Stomach (tissue), 9 donors: ENCODE measurements around the gene CEP164. TPM values are rescaled to one million over a fixed set of nuclear protein-coding genes. Genes with fewer than 3 reads are reported as not detected.

ENCODE experiments used
- DNase-seq, 2 donors: peaks; one replicate each; pipeline versions ENCODE4 v3.0.0 to v3.0.0-alpha.2; 2013 to 2019
- H3K27ac ChIP-seq, 5 donors: fragments of 200-600 bp in 4 of 5; sonication (generic) in 4 of 5; one replicate each; pipeline ENCODE4 v1.5.1; 2013 to 2019; ENCODE audit warnings: mild to moderate bottlenecking in 1 of 5, moderate library complexity in 1 of 5
- H3K27me3 ChIP-seq, 3 donors: fragments of 200-600 bp; sonication (generic); one replicate each; pipeline ENCODE4 v1.5.1; 2017 to 2019; ENCODE audit warnings: mixed run types in 1 of 3
- H3K36me3 ChIP-seq, 4 donors: fragments of 200-600 bp; sonication (generic); 1 replicate in 3 of 4; 2 replicates in 1 of 4; pipeline ENCODE4 v1.5.1; 2016 to 2019
- H3K4me1 ChIP-seq, 4 donors: fragments of 200-600 bp; sonication (generic); one replicate each; pipeline ENCODE4 v1.5.1; 2016 to 2019
- H3K4me3 ChIP-seq, 4 donors: fragments of 200-600 bp; sonication (generic) in 3 of 4; one replicate each; pipeline ENCODE4 v1.5.1; 2016 to 2019; ENCODE audit warnings: mild to moderate bottlenecking in 1 of 4
- H3K9me3 ChIP-seq, 4 donors: fragments of 200-600 bp; sonication (generic); one replicate each; pipeline ENCODE4 v1.5.1; 2016 to 2019
- CTCF ChIP-seq, 7 experiments: fragments of 450-650 bp in 4 of 7; fragments of 200-600 bp in 3 of 7; sonication (generic) in 3 of 7; IDR thresholded peaks; one replicate each; pipeline ENCODE4 v1.5.1; 2016 to 2019; ENCODE audit warnings: antibody characterized with exemption in 7 of 7, control low read depth in 2 of 7, mild to moderate bottlenecking in 1 of 7
- EP300 ChIP-seq: sonication (generic); formaldehyde crosslinking; IDR thresholded peaks from one replicate; pipeline ENCODE4 v1.6.1; 2017; ENCODE audit warnings: antibody characterized with exemption
- POLR2A ChIP-seq, 4 donors: fragments of 450-650 bp; IDR thresholded peaks; one replicate each; pipeline ENCODE4 v1.6.1; 2016; ENCODE audit warnings: antibody characterized with exemption in 4 of 4, control low read depth in 2 of 4, mild to moderate bottlenecking in 1 of 4, moderate library complexity in 1 of 4
- POLR2AphosphoS5 ChIP-seq, 3 donors: sonication (generic); formaldehyde crosslinking; IDR thresholded peaks; one replicate each; pipeline ENCODE4 v1.6.1; 2016; ENCODE audit warnings: antibody characterized with exemption in 3 of 3
- WGBS, 5 donors: extraction: QIAGEN DNeasy Blood & Tissue Kit in 3 of 5; methylation state at CpG; one replicate each; pipeline versions ENCODE4 v1.1.5 to v1.1.7; 2013 to 2018; 5-methylcytosine and 5-hydroxymethylcytosine counted together
- intact Hi-C: fragments of 100-400 bp; cut with DNase I; formaldehyde crosslinking; loops from one replicate; pipeline ENCODE4 v1.15.1; 2023; ENCODE audit warnings: low total_unique reads
- polyA plus RNA-seq, 3 donors: library from polyadenylated mRNA; stranded (reverse); fragments of 200-250 nt; gene quantifications; one replicate each; pipeline ENCODE4 v1.2.3, GENCODE V29; 2013
- total RNA-seq, 5 donors: library from RNA; depleted of rRNA; stranded (reverse); fragments of >200 nt; gene quantifications; one replicate each; pipeline versions ENCODE4 v1.1.0 to v1.2.3, GENCODE V29; 2014 to 2016
- donor health status: healthy with polysubstance abuse.
- donor health status: Bipolar disorder and iron deficiency.
- donor health status: healthy.

The CEP164 gene
- total and polyA plus RNA-seq, 8 donors, result 9.5 to 40.9 (median 16.9) TPM

DNA sequence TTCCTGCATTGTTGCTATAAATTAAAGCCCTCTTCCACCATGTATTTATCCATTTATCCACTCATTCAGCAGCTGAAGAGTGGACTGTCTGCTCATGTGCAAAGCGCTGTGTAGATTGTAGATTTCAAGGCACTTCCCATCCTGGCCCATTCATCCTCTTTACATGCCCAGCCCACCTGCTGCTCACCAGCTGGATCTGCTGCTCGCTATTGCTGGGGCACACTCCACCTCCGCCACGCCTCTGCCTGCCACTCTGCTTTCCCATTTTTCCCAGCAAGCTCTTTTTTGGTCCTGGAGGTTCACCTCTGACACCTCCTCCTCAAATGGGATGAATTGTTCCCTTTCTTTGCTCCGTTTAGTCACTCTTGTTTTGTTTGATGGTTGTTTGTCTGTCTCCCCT lies 48.3 kb downstream of the CEP164 start:
- DNase-seq, result no peak
- no peak for TF ChIP-seq POLR2AphosphoS5 (IDR thresholded peaks at IDR 0.05)
- TF ChIP-seq CTCF (IDR thresholded peaks at IDR 0.05), result no peak
- no peak for TF ChIP-seq EP300
- no peak for TF ChIP-seq POLR2A (IDR thresholded peaks at IDR 0.05)
- intact Hi-C loops, result no loop called here
- Histone ChIP-seq H3K36me3 (peaks cover 28 to 96% (median 94%) of the 10 kb centered on the region in 4 donors), H3K27ac (no peak overlapping the region), H3K4me1 (no peaks in the 10 kb centered on the region), H3K27me3 (no peaks in the 10 kb centered on the region), H3K9me3 (no peaks in the 10 kb centered on the region), H3K4me3 (no peak overlapping the region)
- 88 to 93% (median 89%) methylated on average over 5 of the region's 5 CpGs for WGBS, 5 donors

DNA sequence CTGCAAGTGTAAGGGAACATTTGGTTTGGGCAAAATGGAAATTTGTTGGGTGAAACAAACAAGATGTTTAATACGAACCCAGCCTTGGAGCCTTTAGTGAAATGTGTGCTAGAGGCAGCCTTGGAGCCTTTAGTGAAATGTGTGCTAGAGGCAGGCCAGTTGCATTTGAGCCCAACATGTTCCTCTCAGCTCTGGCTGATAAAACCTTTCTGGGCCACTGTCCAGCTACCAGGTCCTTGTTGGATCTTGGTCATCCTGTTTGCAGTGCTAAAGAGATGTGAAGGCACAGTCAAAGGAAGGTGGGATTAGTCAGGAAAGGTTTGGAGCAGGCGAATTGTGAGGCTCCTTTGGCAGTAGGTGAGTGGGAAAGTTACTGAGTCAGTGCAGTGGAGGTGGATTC lies 48.9 kb downstream of the CEP164 start:
- WGBS, 5 donors, result 88 to 95% (median 91%) methylated on average over 2 of the region's 2 CpGs
- Histone ChIP-seq H3K27me3 (no peaks in the 10 kb centered on the region), H3K4me1 (no peaks in the 10 kb centered on the region), H3K27ac (no peak overlapping the region), H3K36me3 (peaks cover 28 to 96% (median 94%) of the 10 kb centered on the region in 4 donors), H3K4me3 (no peak overlapping the region), H3K9me3 (no peaks in the 10 kb centered on the region)
- TF ChIP-seq POLR2A (IDR thresholded peaks at IDR 0.05), result no peak
- no peak for TF ChIP-seq POLR2AphosphoS5 (IDR thresholded peaks at IDR 0.05)
- no peak for TF ChIP-seq EP300
- no peak for TF ChIP-seq CTCF (IDR thresholded peaks at IDR 0.05)
- no peak for DNase-seq
- intact Hi-C loops, result no loop called here

DNA sequence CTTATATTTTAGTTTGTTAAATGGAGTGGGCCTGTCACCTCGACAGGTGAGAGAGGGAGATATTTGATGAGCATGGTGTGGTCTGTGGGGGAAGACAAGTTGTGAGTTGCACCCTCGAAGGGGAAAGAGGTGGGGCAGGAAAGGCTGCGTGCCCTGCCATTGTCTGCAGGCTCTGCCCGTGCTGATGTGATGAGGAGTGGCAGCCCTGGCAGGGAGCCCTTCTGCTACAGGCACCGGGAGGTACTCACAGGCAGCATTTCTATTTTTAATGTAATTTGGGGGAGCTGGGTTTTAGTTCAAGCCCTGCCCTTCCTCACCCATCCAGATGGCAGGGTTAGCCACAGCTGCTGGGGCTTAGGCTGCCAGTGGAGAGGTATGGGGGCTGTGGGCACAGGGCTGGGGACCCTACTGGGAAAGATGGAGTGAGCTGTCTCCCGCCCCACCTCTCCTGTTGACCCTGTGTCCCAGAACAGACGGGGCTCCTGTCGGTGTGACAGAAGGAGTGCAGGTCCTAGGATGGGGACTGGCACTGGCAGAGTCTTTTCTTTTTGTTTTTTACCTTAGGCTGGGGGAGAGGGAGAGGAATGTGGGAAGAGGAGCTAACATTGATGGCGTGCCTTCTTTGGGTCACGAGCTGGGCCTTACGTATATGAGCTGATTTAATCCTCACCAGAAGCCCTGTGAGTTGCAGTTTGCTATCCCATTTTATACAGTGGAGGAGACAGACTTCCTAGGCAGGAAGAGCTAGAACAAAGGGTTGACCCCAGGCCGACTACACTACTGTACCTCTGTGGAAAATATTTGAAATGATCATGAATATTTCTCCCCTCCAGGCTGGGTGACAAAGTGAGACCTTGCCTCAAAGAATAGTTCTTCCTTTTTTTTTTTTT lies 51.6 kb downstream of the CEP164 start:
- H3K27me3 ChIP-seq, result no peaks in the 10 kb centered on the region
- H3K9me3 ChIP-seq, result no peaks in the 10 kb centered on the region
- 76 to 81% (median 79%) methylated on average over 12 of the region's 12 CpGs for WGBS, 5 donors
- TF ChIP-seq POLR2AphosphoS5 (IDR thresholded peaks at IDR 0.05), result no peak
- no peak for TF ChIP-seq CTCF (IDR thresholded peaks at IDR 0.05)
- TF ChIP-seq EP300, result no peak
- TF ChIP-seq POLR2A (IDR thresholded peaks at IDR 0.05), result no peak
- peaks cover 42 to 96% (median 94%) of the 10 kb centered on the region in 4 donors for H3K36me3 ChIP-seq
- no peaks in the 10 kb centered on the region for H3K4me1 ChIP-seq
- DNase-seq, result no peak
- no peak overlapping the region for H3K4me3 ChIP-seq
- no peak overlapping the region for H3K27ac ChIP-seq
- intact Hi-C loops, result no loop called here

GRCh38 chr11:117380676-117381075 lies 53.0 kb downstream of the CEP164 start:
- Histone ChIP-seq H3K27me3 (no peaks in the 10 kb centered on the region), H3K36me3 (peaks cover 39 to 96% (median 94%) of the 10 kb centered on the region in 4 donors), H3K4me3 (no peak overlapping the region), H3K4me1 (no peaks in the 10 kb centered on the region), H3K9me3 (no peaks in the 10 kb centered on the region), H3K27ac (no peak overlapping the region)
- intact Hi-C loops, result no loop called here
- TF ChIP-seq EP300, result no peak
- no peak for TF ChIP-seq POLR2A (IDR thresholded peaks at IDR 0.05)
- TF ChIP-seq CTCF (IDR thresholded peaks at IDR 0.05), result no peak
- TF ChIP-seq POLR2AphosphoS5 (IDR thresholded peaks at IDR 0.05), result no peak
- WGBS, 5 donors, result 83 to 100% (median 96%) methylated on average over 3 to 4 of the region's 4 CpGs
- DNase-seq, result no peak
